ENCODE results near the gene GPATCH2.

The GPATCH2 gene

GRCh38 chr1:217554849-217555248 is 76.0 kb downstream of the GPATCH2 start:
- Histone ChIP-seq H3F3A (ENCODE audit: insufficient read depth, low read length) (no peaks in the 10 kb centered on the region), H3K4me1 (ENCODE audit: insufficient read depth, low read length, severe bottlenecking) (no peaks in the 10 kb centered on the region), H3K79me2 (ENCODE audit: insufficient read depth, low read length) (no peaks in the 10 kb centered on the region), H3K27me3 (ENCODE audit: insufficient read depth, low read length) (no peaks in the 10 kb centered on the region), H2AFZ (ENCODE audit: low read length) (no peak overlapping the region), H3K27ac (ENCODE audit: low read depth, low read length, poor library complexity, severe bottlenecking) (no peak overlapping the region), H3K4me3 (ENCODE audit: low read depth, low read length, poor library complexity, severe bottlenecking) (no peak overlapping the region), H3K9me3 (ENCODE audit: low read length) (no peaks in the 10 kb centered on the region), H3K9me2 (ENCODE audit: low read depth, low read length) (no peaks in the 10 kb centered on the region), H3K4me2 (ENCODE audit: low read length) (no peak overlapping the region), H3K9ac (ENCODE audit: low read length) (no peak overlapping the region), H4K20me1 (ENCODE audit: insufficient read depth, low read length) (no peaks in the 10 kb centered on the region), H3K36me3 (ENCODE audit: insufficient read depth, low read length) (no peaks in the 10 kb centered on the region)
- TF ChIP-seq EZH2 (IDR thresholded peaks at IDR 0.05; ENCODE audit: borderline replicate concordance, low read length), result no peak
- TF ChIP-seq CTCF (IDR thresholded peaks at IDR 0.05; ENCODE audit: low read length), result no peak

GRCh38 chr1:217553949-217554509 is 76.9 kb downstream of the GPATCH2 start:
- H3K4me2 ChIP-seq (ENCODE audit: low read length), result no peak overlapping the region
- no peak overlapping the region for H2AFZ ChIP-seq (ENCODE audit: low read length)
- H3K9me3 ChIP-seq (ENCODE audit: low read length), result no peaks in the 10 kb centered on the region
- H3F3A ChIP-seq (ENCODE audit: insufficient read depth, low read length), result no peaks in the 10 kb centered on the region
- no peak overlapping the region for H3K9ac ChIP-seq (ENCODE audit: low read length)
- TF ChIP-seq EZH2 (IDR thresholded peaks at IDR 0.05; ENCODE audit: borderline replicate concordance, low read length), result no peak
- H3K79me2 ChIP-seq (ENCODE audit: insufficient read depth, low read length), result no peaks in the 10 kb centered on the region
- H3K9me2 ChIP-seq (ENCODE audit: low read depth, low read length), result no peaks in the 10 kb centered on the region
- H4K20me1 ChIP-seq (ENCODE audit: insufficient read depth, low read length), result no peaks in the 10 kb centered on the region
- no peak overlapping the region for H3K4me3 ChIP-seq (ENCODE audit: low read depth, low read length, poor library complexity, severe bottlenecking)
- H3K27ac ChIP-seq (ENCODE audit: low read depth, low read length, poor library complexity, severe bottlenecking), result no peak overlapping the region
- no peaks in the 10 kb centered on the region for H3K27me3 ChIP-seq (ENCODE audit: insufficient read depth, low read length)
- H3K4me1 ChIP-seq (ENCODE audit: insufficient read depth, low read length, severe bottlenecking), result no peaks in the 10 kb centered on the region
- no peaks in the 10 kb centered on the region for H3K36me3 ChIP-seq (ENCODE audit: insufficient read depth, low read length)

- 0 out of 2 replicates have a peak, but pooled peaks cover 4% of the 10 kb centered on the region for H3K9me3 ChIP-seq (ENCODE audit: low read length)
- no peak overlapping the region for H3K27ac ChIP-seq (ENCODE audit: low read depth, low read length, poor library complexity, severe bottlenecking)
- H3K9me2 ChIP-seq (ENCODE audit: low read depth, low read length), result no peaks in the 10 kb centered on the region
- no peaks in the 10 kb centered on the region for H3F3A ChIP-seq (ENCODE audit: insufficient read depth, low read length)
- H2AFZ ChIP-seq (ENCODE audit: low read length), result no peak overlapping the region
- H3K79me2 ChIP-seq (ENCODE audit: insufficient read depth, low read length), result no peaks in the 10 kb centered on the region
- TF ChIP-seq EZH2 (IDR thresholded peaks at IDR 0.05; ENCODE audit: borderline replicate concordance, low read length) (no peak), CTCF (IDR thresholded peaks at IDR 0.05; ENCODE audit: low read length) (no peak)
- H3K4me1 ChIP-seq (ENCODE audit: insufficient read depth, low read length, severe bottlenecking), result no peaks in the 10 kb centered on the region
- no peaks in the 10 kb centered on the region for H3K27me3 ChIP-seq (ENCODE audit: insufficient read depth, low read length)
- no peaks in the 10 kb centered on the region for H4K20me1 ChIP-seq (ENCODE audit: insufficient read depth, low read length)
- no peaks in the 10 kb centered on the region for H3K36me3 ChIP-seq (ENCODE audit: insufficient read depth, low read length)
- H3K9ac ChIP-seq (ENCODE audit: low read length), result no peak overlapping the region
- H3K4me3 ChIP-seq (ENCODE audit: low read depth, low read length, poor library complexity, severe bottlenecking), result no peak overlapping the region
- no peak overlapping the region for H3K4me2 ChIP-seq (ENCODE audit: low read length)
Observed at GRCh38 chr1:217552339-217552951, 78.4 kb downstream of the GPATCH2 start.

- no peak overlapping the region for H3K9ac ChIP-seq (ENCODE audit: low read length)
- peak overlapping the region; percentile 59 for H3K27ac ChIP-seq (ENCODE audit: low read depth, low read length, poor library complexity, severe bottlenecking)
- no peaks in the 10 kb centered on the region for H3K27me3 ChIP-seq (ENCODE audit: insufficient read depth, low read length)
- no peak overlapping the region for H3K4me2 ChIP-seq (ENCODE audit: low read length)
- H2AFZ ChIP-seq (ENCODE audit: low read length), result no peak overlapping the region
- H4K20me1 ChIP-seq (ENCODE audit: insufficient read depth, low read length), result no peaks in the 10 kb centered on the region
- no peak overlapping the region for H3K4me3 ChIP-seq (ENCODE audit: low read depth, low read length, poor library complexity, severe bottlenecking)
- H3K9me2 ChIP-seq (ENCODE audit: low read depth, low read length), result no peaks in the 10 kb centered on the region
- H3K4me1 ChIP-seq (ENCODE audit: insufficient read depth, low read length, severe bottlenecking), result peaks cover 16% of the 10 kb centered on the region
- H3K36me3 ChIP-seq (ENCODE audit: insufficient read depth, low read length), result no peaks in the 10 kb centered on the region
- no peaks in the 10 kb centered on the region for H3F3A ChIP-seq (ENCODE audit: insufficient read depth, low read length)
- H3K79me2 ChIP-seq (ENCODE audit: insufficient read depth, low read length), result no peaks in the 10 kb centered on the region
- peaks cover 4% of the 10 kb centered on the region; the same call in 1 of the 2 replicates for H3K9me3 ChIP-seq (ENCODE audit: low read length)
- TF ChIP-seq EZH2 (IDR thresholded peaks at IDR 0.05; ENCODE audit: borderline replicate concordance, low read length) (no peak), CTCF (IDR thresholded peaks at IDR 0.05; ENCODE audit: low read length) (no peak)
Observed at GRCh38 chr1:217542837-217543236, 88.1 kb downstream of the GPATCH2 start.
